MM.1S (cell line): ENCODE data around the gene UXT.

ENCODE experiments used
- DNase-seq: peaks from one replicate; pipeline ENCODE4 v3.0.0-alpha.2; 2015
- H2AFZ ChIP-seq: fragments of 300-600 bp; sonication (generic); 2 replicates; pipeline ENCODE4 v1.6.0; 2016; ENCODE audit warnings: antibody characterized with exemption, low read length
- H3F3A ChIP-seq: fragments of 300-600 bp; sonication (generic); 2 replicates; pipeline ENCODE4 v1.6.1; 2016; ENCODE audit warnings: mild to moderate bottlenecking, antibody characterized with exemption, low read length, moderate library complexity, mixed read lengths; ENCODE audit not compliant: insufficient read depth
- H3K27ac ChIP-seq: fragments of 300-600 bp; sonication (generic); 2 replicates; pipeline ENCODE4 v1.5.1; 2016; ENCODE audit warnings: mild to moderate bottlenecking, low read length
- H3K27me3 ChIP-seq: fragments of 300-600 bp; sonication (generic); replicated peaks from 2 replicates; pipeline ENCODE4 v1.6.0; 2016; ENCODE audit warnings: low read length; ENCODE audit not compliant: insufficient read depth
- H3K36me3 ChIP-seq: fragments of 300-600 bp; sonication (generic); replicated peaks from 2 replicates; pipeline ENCODE4 v1.6.1; 2016; ENCODE audit warnings: mild to moderate bottlenecking, low read length, mixed read lengths; ENCODE audit not compliant: insufficient read depth
- H3K4me1 ChIP-seq: fragments of 300-600 bp; sonication (generic); 2 replicates; pipeline ENCODE4 v1.6.1; 2016; ENCODE audit warnings: low read length, mixed read lengths
- H3K4me2 ChIP-seq: fragments of 300-600 bp; sonication (generic); 2 replicates; pipeline ENCODE4 v1.6.0; 2016; ENCODE audit warnings: low read depth, low read length
- H3K4me3 ChIP-seq: fragments of 300-600 bp; sonication (generic); 2 replicates; pipeline ENCODE4 v1.5.1; 2016; ENCODE audit warnings: low read length, mixed read lengths
- H3K79me2 ChIP-seq: fragments of 300-600 bp; sonication (generic); 2 replicates; pipeline ENCODE4 v1.6.1; 2016; ENCODE audit warnings: mixed run types, low read length, mixed read lengths
- H3K9ac ChIP-seq: fragments of 300-600 bp; sonication (generic); 2 replicates; pipeline ENCODE4 v1.6.1; 2016; ENCODE audit warnings: low read length, mixed read lengths
- H3K9me2 ChIP-seq: fragments of 300-600 bp; sonication (generic); replicated peaks from 2 replicates; pipeline ENCODE4 v1.6.1; 2016; ENCODE audit warnings: mild to moderate bottlenecking, low read length, mixed read lengths; ENCODE audit not compliant: insufficient read depth
- H3K9me3 ChIP-seq: fragments of 300-600 bp; sonication (generic); replicated peaks from 2 replicates; pipeline ENCODE4 v1.6.1; 2016; ENCODE audit warnings: mild to moderate bottlenecking, low read length, mixed read lengths; ENCODE audit not compliant: insufficient read depth
- H4K20me1 ChIP-seq: fragments of 300-600 bp; sonication (generic); 2 replicates; pipeline ENCODE4 v1.6.1; 2016; ENCODE audit warnings: mild to moderate bottlenecking, low read length, moderate library complexity, mixed read lengths; ENCODE audit not compliant: insufficient read depth
- CTCF ChIP-seq: fragments of 300-600 bp; sonication (generic); IDR thresholded peaks from 2 replicates; pipeline ENCODE4 v1.5.1; 2016; ENCODE audit warnings: antibody characterized with exemption, low read length, mixed read lengths
- EZH2 ChIP-seq: fragments of 300-600 bp; sonication (generic); optimal IDR thresholded peaks from 2 replicates; pipeline ENCODE3; 2017; ENCODE audit warnings: low read depth, mild to moderate bottlenecking, antibody characterized with exemption, low read length, mixed read lengths
- EZH2phosphoT487 ChIP-seq: fragments of 300-600 bp; sonication (generic); IDR thresholded peaks from 2 replicates; pipeline ENCODE4 v1.6.1; 2018; ENCODE audit warnings: antibody characterized with exemption, low read length

UXT gene

GRCh38 chrX:47704736-47705135 lies 45.8 kb upstream of the UXT start:
- TF ChIP-seq EZH2 (no peak), CTCF (no peak), EZH2phosphoT487 (no peak)
- no peak for DNase-seq
- no peaks in the 10 kb centered on the region for H3K9me3 ChIP-seq

GRCh38 chrX:47697181-47697580 lies 38.2 kb upstream of the UXT start:
- TF ChIP-seq CTCF (no peak), EZH2 (no peak), EZH2phosphoT487 (no peak)
- Histone ChIP-seq H2AFZ (no peak overlapping the region), H3K27me3 (no peaks in the 10 kb centered on the region), H3K9me3 (no peaks in the 10 kb centered on the region), H3F3A (no peaks in the 10 kb centered on the region), H4K20me1 (no peaks in the 10 kb centered on the region), H3K4me1 (no peaks in the 10 kb centered on the region), H3K4me3 (no peak overlapping the region), H3K27ac (no peak overlapping the region), H3K36me3 (no peaks in the 10 kb centered on the region), H3K79me2 (no peaks in the 10 kb centered on the region), H3K4me2 (no peak overlapping the region), H3K9me2 (no peaks in the 10 kb centered on the region), H3K9ac (no peak overlapping the region)
- no peak for DNase-seq

More at GRCh38 chrX:47704736-47705135, 45.8 kb upstream of the UXT start:
- Histone ChIP-seq H3K9me2 (no peaks in the 10 kb centered on the region), H4K20me1 (no peaks in the 10 kb centered on the region), H3K4me2 (no peak overlapping the region), H3K9ac (no peak overlapping the region), H2AFZ (no peak overlapping the region), H3K79me2 (no peaks in the 10 kb centered on the region), H3K27me3 (no peaks in the 10 kb centered on the region), H3K4me1 (no peaks in the 10 kb centered on the region), H3K27ac (no peak overlapping the region), H3K4me3 (no peak overlapping the region), H3K36me3 (no peaks in the 10 kb centered on the region), H3F3A (no peaks in the 10 kb centered on the region)

- Histone ChIP-seq H3K4me1 (no peaks in the 10 kb centered on the region), H3K36me3 (no peaks in the 10 kb centered on the region), H2AFZ (no peak overlapping the region), H3F3A (no peaks in the 10 kb centered on the region), H3K4me3 (no peak overlapping the region), H3K9ac (no peak overlapping the region), H3K9me3 (no peaks in the 10 kb centered on the region), H3K9me2 (no peaks in the 10 kb centered on the region), H3K27ac (no peak overlapping the region), H4K20me1 (no peaks in the 10 kb centered on the region), H3K79me2 (no peaks in the 10 kb centered on the region), H3K4me2 (no peak overlapping the region), H3K27me3 (no peaks in the 10 kb centered on the region)
- no peak for DNase-seq
- TF ChIP-seq EZH2 (no peak), CTCF (no peak), EZH2phosphoT487 (no peak)
Measured at GRCh38 chrX:47690175-47690574, 31.2 kb upstream of the UXT start.
